SK-MEL-5 (cell line): ENCODE results near the gene UQCR11. TPM values are rescaled to one million over a fixed set of nuclear protein-coding genes. Genes with fewer than 3 reads are reported as not detected.

ENCODE experiments used
- DNase-seq: peaks from one replicate; pipeline ENCODE4 v3.0.0-alpha.2; 2016; ENCODE audit warnings: low read depth, low spot score
- in situ Hi-C: cut with HindIII; loops from 2 replicates; pipeline ENCODE4 v1.10.0; 2016; ENCODE audit warnings: low sequenced_read_pairs, high pct_unique_total_duplicates, low pct_unique_long_range_greater_than_20kb
- total RNA-seq: library from RNA; depleted of rRNA; stranded (reverse); fragments of >200 nt; shearing (Covaris generic); gene quantifications from 2 replicates; pipeline ENCODE4 v1.2.3, GENCODE V29; 2014

Gene UQCR11
- total RNA-seq, 1 experiment from 2014 or later = 162 TPM

DNA sequence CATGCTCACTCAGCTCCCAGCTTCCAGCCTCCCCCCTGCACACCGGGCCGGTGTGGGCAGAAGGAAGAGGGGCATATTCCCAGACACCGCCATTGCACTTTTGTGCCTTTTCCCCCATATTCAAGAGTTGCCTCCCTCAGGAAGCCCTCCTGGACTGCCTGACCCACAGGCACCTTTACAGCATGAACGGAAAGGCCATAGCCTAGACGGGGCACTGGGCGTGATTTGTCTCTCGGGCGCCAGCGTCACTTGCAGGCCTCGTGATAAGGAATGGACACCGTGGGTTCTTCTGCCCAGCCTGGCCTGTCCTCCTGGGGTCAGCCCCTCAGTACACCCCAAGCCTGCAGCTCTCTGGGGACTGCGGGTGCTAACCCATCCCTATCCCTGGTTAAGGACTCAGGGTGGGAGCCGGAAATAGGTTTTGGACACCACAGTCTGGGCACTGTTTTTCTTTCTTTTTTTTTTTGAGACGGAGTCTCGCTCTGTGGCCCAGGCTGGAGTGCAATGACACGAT, 933 bp upstream of the UQCR11 start:
- in situ Hi-C loops = no loop called here
- no peak for DNase-seq

DNA sequence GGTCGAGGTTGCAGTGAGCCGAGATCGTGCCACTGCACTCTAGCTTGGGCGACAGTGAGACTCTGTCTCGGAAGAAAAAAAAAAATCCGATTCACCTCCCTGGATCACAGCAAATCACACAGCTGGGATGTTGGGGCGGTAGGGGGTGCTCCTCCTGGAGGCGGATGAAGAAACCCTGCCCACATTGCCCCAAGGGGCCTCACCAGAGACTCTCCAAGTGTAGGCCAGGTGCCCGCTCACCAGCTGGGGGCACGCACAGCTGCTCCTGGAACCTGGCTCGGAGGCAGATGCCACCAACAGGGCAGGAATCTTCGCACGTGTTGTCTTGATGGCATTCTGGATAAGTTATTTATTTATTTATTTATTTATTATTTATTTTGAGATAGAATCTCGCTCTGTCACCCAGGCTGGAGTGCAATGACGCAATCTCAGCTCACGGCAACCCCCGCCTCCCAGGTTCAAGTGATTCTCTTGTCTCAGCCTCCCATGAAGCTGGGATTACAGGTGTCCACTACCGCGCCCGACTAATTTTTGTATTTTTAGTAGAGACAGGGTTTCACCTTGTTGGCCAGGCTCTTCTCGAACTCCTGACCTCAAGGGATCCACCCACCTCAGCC, 3.1 kb downstream of the UQCR11 start:
- in situ Hi-C loops = no loop called here
- DNase-seq = no peak

DNA sequence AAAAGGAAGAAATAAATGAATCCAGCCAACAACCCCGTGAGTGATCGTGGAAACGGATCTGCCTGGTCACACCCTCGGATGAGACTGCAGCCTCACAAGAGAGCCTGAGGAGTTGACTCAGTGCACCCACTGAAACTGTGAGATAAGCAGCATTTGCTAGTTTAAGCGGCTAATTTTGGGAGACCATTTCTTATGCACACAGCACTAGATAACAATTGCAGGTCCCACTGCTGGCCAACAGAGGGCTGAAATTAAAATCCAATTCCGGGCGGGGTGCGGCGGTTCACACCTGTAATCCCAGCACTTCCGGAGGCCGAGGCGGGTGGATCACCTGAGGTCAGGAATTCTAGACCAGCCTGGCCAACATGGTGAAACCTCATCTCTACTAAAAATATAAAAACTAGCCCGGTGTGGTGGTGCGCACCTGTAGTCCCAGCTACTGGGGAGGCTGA, 3.6 kb downstream of the UQCR11 start:
- DNase-seq = no peak
- in situ Hi-C loops = no loop called here

DNA sequence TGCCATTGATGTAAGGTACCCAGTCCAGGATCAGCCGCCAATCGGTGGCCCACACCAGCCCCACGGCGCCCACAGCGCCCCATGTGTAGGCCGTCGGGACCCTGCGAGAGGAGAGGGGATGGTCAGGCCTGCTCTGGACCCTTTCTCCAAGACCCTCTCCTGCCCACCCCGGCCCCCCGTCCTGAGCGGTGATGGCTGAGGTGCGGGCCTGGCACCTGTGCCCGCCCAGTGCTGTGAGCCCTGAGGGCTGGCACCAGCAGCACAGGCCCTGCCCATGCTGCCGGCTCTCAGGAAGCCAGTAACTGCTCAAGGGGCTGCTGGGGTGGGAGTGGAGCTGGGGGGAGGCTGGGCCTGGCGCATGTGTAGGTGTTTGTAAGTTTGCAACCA, 5.8 kb downstream of the UQCR11 start:
- DNase-seq = no peak
- in situ Hi-C loops = no loop called here

DNA sequence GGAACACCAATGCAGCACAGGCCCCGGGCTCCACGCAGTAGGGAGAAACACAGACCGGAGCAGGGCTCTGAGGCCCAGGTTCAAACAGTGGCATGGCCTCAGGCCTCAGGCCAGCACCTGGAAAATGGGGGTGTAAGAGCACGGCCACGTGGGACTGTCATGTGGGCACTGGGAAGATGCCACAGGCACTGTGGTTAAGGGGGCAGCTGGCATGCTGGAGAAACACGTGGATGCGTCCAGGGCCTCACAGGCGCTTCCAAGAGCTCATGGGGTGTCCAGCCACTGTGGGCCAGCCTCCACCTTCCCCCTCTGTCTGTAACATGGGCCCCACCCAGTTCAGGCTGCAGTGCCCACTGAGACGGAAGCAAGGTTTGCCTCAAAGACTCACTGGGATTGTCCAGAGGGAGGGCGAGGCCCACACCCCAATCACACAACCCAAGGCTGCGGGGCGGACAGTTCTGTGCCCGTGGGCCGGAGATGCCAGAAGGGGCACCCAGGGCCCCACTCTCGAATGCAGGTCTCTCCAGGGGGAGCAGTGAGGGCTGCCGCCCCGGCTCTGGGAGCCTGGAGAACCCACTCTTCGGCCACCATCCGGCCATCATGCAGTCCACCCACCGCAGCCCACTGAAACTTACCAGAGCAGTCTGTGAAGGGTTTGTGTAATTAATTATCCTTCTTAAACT, 6.3 kb downstream of the UQCR11 start:
- no peak for DNase-seq
- in situ Hi-C loops = no loop called here

DNA sequence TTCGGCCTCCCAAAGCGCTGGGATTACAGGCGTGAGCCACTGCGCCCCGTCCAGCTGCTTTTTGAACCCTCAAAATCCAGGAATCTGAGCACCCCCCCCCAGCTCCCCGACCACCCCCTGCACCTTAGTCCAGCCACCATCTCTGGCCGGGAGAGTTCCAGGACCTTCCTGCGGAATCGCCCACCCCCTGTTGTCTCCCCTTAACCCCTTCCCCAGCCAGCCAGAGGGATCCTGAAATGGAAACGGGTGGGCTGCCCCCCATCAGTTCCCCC, 11.8 kb downstream of the UQCR11 start:
- DNase-seq = no peak
- in situ Hi-C loops = no loop called here

DNA sequence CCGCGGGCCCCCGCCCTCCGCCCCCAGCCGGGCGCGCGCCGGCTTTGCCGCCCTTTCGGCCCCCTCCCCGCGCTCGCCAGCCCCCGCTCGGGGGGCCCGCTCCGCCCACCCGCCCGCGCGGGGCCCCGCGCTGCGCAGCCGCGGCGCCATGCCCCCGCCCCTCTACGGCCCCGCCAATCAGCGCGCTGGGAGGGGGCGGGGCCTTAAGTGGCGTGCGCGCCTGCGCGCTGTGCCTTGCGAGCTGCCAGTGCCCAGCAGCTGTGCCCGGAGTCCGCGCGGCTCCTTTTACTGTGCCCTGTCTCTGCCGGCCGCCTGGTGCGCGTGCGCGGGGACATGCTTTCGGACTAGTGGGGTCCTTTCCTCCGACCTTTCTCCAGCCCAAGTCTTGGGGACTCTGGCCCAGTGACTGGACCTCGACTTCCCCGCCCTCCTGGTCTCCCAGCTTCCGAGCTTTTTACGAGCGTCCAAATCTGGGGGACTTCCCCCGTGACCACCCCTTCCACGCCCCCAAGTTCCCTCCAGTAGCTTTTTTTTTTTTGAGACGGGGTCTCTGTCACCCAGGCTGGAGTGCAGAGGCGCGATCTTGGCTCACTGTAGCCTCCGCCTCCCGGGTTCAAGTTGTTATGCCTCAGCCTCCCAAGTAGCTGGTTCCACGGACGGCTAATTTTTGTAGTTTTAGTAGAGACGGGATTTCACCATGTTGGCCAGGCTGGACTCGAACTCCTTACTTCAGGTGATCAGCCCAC, 12.3 kb downstream of the UQCR11 start, which contains the start of gene MBD3:
TSS of gene MBD3 (minus strand) at position 111 of the 746 bp plus-strand sequence. CDS start 234 bp downstream, outside the sequence.
- in situ Hi-C loops = no loop called here

DNA sequence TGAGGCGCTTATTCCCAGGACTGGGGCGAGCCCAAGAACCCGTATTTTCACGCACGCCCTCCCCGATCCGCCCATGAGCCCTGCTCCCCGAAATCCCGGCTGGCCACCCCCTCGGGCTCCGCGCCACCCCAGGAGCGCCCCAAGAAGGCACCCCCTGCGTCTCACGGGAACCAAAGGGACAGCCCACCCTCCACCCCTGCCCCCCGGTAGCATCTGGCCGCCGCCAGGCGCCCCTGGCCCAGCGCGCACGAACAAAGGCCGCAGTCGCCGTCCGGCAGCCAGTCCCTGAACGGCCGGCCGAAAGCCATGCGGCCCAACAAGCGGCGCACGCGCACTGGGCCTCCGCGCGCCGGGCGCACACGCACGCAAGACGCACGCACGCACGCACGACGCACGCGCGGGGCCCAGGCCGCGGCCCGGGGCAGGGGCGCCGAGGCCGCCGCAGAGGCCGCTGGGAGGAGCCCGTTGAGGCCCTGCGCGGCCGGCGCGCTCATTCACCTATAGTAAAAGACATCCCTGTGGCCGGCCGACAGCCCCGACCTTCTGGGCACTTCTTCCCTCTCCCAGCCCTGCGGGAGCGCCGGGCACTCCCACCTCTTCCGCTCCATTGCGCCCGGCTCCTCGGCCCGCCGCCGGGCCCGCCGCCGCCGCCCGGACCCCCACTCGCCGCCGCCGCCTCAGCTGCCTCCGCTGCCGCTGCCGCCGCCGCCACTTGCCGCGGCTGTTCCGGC, 13.1 kb downstream of the UQCR11 start:
- in situ Hi-C loops = no loop called here

More for the DNA sequence above, 12.3 kb downstream of the UQCR11 start, which contains the start of gene MBD3:
- DNase-seq = peak; percentile 90

DNA sequence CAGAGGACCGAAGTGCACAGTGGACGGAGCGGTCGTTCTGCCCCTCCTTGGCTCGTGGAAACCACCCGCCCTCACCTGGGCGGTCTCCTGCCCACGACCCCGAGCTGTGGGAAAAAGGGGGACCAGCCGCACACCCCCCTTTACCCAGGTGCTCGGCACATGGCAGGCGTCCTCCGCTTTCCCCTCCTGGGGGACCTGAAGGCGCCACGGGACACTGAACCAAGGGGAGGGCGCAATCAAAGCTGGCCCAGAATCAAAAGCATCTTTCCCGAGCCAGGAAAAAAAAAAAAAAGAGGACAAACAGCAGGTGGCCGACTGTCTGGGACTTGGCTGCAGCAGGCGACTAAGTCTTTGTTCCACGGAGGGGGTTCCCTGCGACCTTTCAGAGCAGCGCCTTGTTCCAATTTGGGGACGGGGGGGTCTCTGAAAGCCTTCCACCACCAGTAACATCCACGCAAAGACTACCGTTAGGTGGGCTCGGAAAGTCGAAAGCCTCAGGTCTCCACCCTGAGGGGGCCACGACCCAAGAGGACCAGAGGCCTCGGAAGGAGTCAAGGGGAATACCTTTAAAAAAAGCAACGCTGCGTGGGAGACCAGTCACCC, 13.7 kb downstream of the UQCR11 start:
- in situ Hi-C loops = no loop called here
- DNase-seq = no peak

More for the DNA sequence above, 13.1 kb downstream of the UQCR11 start:
- DNase-seq = peak; percentile 85

DNA sequence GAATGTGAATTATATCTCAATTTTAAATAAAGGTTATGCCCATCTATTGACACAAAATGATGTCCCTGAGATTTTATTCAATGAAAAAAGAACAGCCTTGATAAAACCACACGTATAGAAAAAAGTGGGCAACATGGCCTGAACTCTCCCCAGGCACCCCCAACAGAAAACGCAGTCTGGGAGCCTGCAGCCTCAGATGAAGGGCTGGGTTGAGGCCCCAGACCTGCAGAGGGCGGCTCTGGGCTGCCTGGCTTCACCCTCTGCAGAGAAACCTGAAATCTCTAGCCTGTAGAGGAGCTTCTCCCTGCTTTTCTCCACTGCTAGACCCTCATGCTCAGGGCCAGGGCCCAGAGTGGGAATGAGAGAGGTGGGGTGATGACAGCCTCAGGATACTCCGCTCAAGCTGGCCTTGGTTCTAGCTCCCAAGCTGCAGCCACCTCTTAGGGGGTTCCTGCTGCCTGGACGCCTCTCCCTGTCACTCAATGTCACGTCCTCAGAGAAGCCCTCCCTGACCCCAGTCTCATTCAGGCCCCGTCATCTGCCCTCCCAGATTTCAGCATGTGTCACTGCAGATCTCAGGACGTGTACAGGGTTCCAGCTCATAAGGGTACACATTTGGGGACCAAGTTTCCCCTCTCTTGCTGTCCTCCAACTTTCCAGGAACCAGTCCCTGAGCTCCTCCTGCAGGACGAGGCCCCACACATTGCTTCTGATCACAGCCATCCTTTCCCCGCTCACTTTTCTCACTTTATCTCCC, 14.4 kb downstream of the UQCR11 start:
- in situ Hi-C loops = no loop called here
- peak; percentile 26 for DNase-seq

DNA sequence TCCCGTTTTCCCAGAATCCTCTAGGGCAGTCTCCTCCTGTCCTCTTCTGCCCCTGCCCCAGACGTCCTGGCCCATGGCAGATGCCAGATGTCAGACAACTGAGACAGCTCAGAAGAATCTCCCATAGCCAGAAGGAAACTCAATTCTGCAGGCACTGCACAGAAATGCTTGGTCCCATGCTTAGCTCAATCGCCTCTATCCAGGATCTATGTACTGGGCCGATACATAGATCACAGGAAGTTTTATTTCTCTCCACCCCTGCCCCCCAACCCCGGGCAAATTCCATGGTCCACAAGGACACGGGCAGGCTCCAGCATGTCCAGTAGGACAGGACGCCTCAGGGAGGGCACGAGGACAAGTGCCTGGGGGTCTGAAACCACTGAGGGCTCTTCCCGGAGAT, 17.4 kb downstream of the UQCR11 start:
- in situ Hi-C loops = no loop called here
- DNase-seq = no peak

DNA sequence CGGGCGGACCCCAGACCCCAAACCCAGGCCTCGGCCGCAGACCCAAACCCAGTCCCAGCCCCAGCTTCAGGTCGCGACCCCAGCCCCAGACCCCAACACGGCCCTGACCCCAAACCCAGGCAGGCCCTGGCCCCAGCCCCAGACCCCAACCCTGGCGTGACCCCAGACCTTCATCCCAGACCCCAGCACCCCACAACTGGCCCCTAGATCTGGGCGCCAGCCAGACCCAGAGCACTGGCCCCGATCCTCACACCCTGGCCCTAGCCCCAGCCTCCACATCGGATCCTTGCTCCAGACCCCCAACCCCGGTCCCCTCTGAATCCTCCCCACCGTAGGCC, 20.1 kb downstream of the UQCR11 start:
- in situ Hi-C loops = no loop called here
- no peak for DNase-seq

DNA sequence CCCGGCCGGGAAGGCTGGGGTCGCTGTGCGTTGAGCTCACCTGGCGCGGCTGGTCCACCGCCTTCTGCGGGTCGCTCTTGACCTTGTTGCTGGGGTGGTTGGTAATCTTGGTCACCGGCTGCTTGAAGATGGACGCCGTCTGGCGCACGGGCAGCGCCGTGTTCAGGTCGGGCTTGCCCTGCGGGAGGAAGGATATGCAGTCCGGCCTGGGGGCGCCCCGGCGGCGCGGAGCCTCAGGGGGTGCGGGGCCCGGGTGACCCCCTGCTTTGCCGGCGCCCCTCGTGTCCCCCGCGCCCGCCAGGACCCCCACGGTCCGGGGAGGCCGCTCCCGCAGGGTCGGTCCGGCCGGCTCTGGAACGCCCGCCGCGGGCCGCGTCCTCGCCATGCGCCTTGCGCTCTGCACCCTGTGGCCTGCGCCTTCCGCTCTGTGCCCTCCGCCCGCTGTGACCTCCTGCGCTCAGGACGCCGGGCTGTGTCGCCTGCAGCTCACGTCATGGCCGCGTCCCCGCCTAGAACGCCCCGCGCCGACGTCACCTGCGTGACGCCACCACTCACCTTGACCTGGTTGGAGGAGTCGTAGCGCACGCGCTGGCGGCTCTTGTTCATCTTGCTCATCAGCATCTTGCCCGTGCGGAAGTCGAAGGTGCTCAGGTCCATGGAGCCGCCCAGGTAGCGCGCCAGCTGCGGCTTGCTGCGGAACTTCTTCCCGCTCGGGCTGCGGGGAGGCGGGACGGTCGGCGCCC, 20.6 kb downstream of the UQCR11 start:
- DNase-seq = no peak
- in situ Hi-C loops = no loop called here

DNA sequence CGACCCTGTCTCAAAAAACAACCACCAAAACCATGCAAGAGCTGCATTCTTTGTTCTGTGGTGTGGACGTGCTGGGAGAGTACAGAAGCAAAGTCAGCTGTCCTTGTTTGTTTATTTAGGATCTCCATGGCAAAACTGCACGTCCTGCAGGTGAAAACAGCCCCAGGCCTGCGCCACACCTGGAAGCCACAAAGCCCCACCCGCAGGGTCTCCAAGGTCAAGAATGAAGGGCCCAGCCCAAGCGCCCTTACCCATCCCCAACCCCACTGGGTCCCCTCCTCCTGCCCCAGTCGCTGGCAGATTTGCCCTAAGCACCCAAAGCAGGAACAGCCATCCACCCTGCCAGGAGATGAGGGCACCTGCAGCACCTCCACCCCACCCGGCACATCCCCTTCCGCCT, 23.1 kb downstream of the UQCR11 start:
- in situ Hi-C loops = no loop called here
- DNase-seq = no peak

DNA sequence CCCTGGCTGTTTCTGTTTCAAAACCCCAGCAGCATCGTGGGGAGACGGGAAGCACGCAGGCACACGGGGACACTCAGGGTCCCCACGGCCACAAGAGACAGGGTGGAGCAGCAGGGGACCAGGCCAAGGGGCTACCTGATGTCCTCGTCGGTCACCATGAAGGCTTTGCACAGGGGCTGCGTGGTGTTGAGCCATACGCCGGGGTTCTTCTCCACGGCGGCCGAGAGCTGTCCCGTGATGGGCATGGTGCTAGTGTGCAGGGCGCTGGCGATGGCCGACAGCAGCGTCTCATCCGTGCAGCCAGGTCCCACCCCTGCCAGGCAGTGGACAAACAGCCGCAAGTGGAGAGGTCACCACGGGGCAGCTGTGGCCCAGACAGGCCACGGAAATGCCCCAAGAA, 24.3 kb downstream of the UQCR11 start:
- in situ Hi-C loops = no loop called here
- no peak for DNase-seq

DNA sequence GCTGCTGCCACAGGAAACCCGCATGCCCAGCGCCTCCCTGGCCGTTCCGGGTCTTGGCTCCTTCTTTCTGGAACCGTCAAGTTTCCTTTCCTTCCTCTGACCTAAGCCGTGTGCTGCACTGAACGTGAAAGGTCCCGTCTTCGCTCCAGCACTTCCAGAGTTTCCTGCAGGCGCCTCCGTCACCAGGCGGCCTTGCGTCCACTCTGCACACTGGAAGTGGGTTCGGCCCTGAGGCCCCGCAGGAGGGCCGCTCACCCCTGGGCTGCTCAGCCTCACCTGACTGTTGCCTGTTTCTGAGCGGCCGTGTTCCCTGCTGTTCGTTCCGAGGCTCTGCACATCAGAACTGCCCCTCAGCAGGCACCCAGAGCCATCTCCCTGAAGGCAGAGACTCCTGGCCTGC, 24.9 kb downstream of the UQCR11 start:
- in situ Hi-C loops = no loop called here
- DNase-seq = no peak

DNA sequence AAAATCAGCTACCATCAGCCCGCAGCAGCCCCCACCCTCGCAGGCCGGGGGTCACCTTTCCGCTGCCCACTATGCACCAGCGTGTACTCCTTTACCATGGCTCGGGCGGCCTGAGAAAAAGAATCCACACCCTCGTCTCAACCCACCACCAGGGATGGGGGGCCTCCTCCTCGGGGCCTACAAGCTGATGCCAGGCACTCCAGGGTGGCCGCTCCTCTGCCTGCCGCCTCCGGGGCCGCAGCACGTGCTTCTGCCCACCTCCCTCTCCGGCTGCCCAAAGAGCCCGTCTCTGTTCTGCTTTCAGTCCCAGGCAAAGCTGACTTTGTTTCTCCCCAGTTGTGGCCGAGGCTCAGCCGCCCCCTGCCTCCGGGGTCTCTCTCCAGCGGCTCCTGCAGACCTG, 26.0 kb downstream of the UQCR11 start:
- in situ Hi-C loops = no loop called here

More for the DNA sequence above, 26.0 kb downstream of the UQCR11 start:
- no peak for DNase-seq
